IPS DF 19.7 (cell line): ENCODE data around the gene PPFIBP1.
"Not testable (repeated sequence)": the region's sequence is repeated elsewhere in the genome, so short reads cannot be mapped to it uniquely, and the experiment has no call there.

Source experiments
- DNase-seq: peaks from one replicate; pipeline ENCODE4 v3.0.0-alpha.2; 2013; ENCODE audit warnings: low read depth, low spot score

The PPFIBP1 gene

DNA sequence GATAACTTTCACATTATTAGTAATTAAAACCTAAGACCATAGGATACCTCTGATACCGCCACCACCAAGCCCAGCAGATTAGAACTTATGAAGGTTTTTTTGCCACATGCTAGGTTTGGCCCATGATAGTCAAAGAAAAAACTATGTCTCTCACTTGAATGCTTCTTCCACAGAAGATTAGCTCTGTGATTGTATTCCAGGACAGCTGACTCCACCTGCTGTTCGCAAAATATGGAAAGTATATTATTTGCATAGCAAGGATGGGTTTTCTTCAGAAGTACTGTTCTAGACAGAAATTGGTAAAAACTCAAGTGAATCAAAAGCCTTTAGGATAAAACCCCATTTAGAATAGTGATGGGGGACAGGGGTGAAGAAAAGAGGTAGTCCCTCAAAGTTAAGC, 42.2 kb downstream of the PPFIBP1 start:
- no peak for DNase-seq

DNA sequence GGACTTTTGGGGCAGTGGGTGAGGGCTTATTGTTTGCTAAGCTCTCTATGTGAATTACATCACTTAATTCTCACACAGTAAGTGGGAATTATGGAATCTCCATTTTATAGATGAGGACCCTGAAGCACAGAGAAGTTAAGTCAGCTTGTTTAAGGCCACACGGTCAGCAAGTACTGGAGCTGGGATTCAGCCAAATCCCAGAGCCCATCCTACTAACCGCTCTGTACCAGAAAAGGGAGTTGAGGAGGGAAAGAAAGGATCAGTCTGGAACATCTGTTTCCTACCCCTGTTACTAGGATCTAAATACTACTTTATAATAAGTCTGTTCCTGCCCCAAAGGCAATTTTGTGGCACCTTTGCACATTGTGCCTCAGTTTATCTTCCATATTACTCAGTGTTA, 42.6 kb downstream of the PPFIBP1 start:
- DNase-seq = no peak

DNA sequence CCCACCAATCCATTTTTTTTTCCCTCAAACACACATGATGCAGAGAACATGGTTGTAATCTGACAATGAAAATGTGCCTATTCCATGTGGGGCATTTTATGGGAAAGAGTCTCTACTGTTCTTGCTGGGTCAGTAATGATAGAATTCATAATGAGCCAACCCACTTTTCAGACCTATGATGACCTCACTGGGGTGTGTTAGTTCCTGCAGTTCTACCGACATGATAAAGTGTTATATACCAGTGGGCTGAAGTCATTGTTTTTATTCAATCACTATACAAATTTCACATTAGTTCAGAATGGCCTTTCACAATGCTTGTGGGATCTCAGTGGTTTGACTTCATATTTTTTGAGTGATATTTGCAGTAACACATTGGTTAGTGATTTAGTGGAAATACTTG, 47.5 kb downstream of the PPFIBP1 start:
- no peak for DNase-seq

DNA sequence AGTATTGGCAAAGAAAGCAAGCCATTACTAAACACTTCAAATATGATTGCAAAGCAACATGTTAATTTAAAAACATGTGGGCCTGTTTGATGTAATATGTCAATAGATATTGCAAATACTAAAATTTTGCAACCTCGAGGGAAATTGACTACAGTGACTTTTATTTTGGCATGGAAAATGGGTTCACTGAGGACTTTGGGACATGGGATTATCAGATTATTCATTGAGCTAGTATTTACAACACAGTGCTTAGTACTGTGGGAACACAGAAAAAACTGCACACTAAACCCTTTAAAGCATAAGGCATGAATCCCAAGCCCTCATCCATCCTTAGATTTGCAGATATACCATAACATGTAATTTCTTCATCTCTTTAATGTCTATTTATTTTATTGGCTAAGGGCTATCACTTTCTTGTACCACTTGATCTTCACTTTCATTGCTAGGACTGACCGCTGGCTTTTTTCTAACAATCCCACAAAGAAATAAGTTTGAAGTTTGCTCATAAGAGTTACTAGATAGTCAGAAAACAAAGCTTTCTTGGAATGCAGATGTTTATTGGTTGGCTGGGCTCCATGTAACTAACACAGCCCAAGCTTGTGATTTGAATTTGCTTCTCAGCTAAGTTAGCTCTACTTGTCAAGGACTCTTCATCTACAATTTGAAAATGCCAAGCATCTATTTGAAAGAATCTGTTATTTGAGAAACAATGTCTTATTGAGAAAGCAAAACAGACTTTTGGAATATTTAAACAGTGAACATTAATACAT, 48.7 kb downstream of the PPFIBP1 start:
- DNase-seq = no peak

DNA sequence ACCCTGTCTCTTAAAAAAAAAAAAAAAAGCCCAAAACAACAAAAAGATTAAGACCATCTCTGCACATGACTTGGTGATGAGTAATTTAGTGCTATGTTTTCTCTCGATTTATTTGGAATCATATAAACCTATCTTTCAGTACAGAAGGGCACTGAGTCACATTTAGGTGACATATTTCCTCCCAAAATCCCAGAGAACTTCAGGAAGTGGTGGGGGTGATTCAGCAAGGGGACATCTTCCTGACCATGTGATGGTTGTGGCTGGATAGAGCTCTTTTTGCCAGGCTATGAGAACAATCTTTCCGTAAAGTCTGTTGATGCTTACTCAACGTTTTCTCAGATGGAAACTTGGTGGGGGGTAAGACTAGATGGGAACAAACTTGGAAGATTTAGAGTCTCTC, 50.0 kb downstream of the PPFIBP1 start:
- DNase-seq = no peak

DNA sequence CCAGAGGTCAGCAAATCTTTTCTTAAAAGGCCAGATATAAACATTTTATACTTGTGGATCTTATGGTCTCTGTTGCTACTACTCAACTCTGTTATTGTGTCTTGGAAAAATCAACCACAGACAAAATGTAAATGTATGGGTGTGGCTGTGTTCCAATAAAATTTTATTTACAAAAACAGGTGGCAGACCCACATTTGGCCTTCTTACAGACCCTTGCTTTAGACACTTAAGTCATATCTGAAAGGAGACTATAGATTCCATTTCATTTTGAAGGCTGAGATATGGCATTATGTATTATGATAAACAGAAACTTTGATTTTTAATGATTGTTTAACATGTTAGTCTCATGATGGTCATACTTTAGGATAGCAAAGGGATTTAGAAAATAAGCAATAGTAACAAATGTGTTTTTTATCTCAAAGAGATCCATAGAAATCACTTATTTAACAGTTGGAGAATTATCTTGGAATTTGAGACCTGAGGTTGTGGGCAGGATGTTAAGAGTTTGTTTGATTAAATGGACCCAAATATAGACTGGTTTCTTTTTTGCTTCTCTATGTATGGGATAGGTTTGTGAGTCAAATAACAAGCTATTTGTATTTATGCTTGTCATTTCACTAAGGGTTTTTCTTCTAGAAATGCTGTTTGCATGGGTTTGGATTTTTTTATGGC, 51.2 kb downstream of the PPFIBP1 start:
- no peak for DNase-seq

DNA sequence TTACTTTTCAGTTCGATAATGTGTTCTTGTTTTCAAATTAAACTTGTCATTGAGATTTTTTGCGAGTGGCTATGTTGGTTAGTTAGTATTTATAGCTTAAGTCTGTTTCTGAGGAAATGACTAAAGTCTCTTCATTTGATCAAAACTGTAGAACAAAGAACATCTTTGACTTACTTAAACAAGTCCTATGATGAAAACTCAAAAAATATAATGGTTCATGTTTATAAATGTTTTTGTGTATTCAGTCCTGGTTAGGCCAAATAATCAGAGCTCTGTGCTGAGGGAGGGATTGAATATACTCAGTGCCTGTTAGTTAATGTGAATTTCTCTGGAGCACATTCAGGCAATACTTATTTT, 51.7 kb downstream of the PPFIBP1 start:
- no peak for DNase-seq

DNA sequence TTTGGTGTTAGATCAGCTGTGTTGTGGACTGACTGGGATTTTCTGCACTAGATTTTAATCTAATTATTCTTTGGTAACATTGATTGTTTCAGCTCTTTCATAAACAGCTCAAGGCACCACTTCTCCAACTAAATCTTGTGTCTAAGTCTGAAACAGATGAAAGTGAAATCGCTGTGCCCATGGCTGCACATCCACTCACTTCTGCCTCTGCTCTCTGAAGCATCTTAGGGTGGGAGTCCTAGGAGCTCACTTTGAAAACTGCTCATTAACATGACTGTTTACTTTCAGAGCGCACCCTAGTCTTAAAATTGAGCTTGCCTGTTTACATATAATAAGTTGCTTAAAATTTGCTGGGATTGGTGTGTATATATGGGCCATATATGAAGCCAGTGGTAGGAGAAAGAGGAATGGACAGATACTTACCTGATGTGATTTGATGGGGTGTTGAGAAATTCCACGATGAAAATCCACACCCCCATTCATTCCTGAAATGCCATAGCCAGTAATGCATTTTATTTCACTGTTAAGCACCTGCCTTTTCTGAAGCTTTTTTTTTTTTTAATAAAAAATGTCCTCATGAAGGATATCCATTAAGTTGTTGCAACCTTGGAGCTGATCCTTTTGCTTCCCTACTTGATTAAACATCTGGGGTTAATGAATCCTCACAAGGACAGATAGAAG, 52.8 kb downstream of the PPFIBP1 start:
- no peak for DNase-seq

DNA sequence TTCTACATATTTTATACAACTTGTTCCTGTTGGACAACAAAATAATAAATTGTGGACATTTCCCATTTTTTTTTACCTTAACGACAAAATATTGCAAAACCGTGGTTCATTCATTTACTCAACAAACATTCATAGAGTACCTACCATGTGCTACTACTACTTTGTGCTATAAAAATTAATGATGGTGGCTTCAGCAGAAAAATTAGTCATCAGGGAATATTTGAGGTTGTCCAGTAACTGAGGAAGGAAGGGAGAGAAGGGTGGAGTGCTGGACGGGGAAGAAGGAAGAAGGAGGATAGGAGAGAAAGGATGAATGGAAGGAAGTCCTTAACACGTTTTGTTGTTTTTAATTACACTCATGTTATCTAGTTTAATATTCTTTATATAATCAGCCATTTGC, 53.7 kb downstream of the PPFIBP1 start:
- no peak for DNase-seq

DNA sequence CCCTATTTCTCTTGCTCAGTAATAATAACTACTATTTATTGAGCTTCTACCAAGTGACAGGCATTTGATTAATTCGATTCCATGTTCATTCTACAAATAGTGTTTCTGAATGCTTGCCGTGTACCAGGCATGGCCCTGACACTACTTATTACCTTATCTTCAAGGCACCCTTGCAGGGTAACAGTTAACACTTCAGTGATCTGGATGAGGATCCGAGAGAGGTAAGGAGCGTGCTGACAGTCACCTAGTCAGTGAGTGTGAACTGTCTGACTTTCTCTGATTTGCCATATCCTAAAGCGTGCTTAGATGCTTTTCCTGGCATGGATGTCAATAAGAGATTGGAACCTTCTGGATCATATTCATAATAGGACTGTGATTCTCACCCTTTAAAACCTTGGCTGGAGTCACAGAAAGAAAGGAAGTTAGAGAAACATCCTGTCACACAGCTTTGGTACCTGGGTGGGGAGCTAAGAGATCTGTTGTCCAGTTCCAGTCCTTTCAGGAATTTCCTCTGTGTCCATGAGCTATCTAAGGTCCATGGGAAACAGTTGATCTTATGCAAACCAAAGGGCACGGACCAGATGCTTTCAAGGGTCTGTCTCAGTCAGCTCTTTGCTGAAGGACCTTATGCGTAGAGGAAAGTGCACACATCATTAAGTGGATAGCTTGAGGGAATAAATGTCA, 54.8 kb downstream of the PPFIBP1 start:
- no peak for DNase-seq

DNA sequence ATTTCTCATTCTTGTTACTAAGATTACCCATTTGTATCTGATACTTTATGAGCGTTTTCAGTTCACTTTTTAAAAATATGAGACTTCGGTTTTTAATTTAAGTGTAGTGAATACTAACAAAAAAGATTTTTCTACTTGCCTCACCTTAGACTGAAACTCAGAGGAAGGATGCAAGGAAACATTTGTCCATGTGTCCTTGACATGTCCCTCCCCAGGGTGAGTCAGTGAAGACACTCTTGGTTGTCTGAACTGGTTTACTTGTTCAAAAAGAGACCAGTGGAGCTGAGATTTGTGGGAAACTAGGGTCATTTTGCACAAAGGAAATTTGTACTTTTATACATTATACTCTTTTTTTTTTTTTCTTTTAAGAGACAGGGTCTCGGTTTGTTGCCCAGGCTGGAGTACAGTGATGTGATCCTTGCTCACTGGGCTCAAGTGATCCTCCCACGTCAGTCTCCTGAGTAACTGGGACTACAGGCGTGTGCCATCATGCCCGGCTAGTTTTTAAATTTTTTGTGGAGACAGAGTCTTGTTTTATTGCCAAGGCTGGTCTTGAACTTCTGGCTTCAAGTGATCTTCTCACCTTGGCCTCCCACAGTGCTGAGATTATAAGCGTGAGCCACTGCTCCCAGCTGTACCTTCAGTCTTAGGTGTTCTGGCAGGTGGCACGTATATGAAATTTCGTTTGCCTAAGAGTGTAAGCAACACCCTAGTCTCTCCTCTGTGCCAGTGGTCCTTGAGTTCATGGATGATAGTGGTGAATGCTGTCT, 56.7 kb downstream of the PPFIBP1 start:
- DNase-seq = no peak

DNA sequence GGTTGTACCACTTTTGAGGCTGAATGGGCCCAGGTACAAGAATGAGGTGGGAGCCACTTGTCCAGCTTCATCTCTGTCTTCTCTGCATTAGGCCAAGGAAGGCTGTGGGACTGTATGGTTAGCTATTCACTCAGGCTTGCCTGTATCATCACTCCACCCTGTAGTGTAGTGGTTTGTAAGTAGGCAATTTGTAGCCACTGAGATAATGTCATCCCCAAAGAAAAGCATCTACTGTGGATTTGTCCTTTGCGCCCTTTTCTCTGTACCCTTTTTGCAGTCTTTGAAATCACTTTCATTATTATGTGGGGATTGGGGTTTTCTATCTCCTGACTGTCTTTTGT, 57.3 kb downstream of the PPFIBP1 start:
- DNase-seq = not testable (repeated sequence)

DNA sequence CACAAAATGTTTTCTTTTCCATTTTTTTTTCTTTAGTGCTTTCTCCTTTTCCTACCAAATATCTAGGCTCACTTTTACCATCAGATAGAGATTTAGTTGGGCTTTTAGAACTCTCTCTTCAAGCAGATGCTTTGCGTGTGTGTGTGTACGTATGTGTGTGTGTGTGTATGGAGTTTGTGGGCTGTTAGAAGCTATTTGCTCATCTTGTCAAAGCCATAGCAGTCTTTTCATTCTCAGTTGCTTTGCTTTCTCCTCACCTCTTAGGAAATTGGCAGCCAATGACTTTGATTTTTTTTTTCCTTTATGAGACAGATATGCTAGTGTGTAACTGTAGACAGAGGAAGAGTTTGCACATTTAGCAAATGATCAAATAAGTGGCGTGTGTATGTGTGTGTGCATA, 57.8 kb downstream of the PPFIBP1 start:
- DNase-seq = not testable (repeated sequence)

DNA sequence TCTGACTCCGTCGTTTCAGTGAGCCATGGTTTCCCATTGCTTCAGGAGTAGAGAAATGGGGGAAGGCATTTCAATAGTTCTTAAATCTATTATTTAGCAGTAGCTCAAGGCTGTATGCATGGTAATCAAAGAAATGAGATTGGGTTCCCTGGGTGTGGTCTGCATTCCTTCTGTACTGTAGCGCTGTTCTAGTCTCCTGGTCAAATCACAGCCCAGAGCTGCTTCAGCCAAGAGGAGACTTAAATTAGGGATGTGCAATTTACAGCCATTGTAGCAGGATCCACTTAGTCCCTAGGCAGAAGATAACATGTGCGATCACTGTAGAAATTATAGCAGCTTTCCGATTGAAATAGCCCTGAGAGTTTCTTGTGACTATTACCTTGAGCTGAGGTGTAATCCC, 58.4 kb downstream of the PPFIBP1 start:
- DNase-seq = not testable (repeated sequence)

DNA sequence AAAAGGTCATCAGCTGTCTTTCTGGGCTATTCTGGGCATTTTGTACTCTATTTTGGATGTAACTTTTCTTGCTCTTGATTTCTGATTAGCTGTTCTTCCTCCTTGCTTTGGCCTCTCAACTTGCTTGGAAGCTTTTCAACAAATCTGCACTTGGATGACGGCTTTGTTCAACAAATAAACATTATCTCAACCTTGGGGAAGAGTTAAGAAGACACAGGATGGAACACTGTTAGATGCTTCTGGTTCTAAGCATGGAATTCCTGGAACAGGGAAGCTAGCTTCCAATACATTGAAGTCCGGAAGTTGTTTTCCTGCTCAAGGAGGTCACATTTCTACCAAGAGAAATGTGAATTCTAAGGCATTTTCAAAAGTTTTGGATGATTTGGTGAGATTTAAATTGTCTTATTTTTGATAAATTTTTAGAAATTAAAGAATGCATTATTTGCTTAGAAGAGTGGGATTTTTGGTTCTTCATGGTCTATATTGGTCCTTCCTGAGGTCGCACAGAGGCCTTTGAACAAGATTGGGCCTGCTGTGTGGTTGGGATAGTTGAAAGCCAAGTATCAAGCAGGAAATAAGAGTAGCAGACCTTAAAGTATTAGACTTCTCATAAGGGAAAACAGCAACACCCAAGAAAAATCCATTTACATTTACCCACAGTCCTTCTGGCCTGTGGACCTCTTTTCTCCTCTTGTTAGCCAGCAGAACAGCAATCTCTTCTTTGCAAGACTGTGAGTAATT, 59.2 kb downstream of the PPFIBP1 start:
- DNase-seq = no peak

DNA sequence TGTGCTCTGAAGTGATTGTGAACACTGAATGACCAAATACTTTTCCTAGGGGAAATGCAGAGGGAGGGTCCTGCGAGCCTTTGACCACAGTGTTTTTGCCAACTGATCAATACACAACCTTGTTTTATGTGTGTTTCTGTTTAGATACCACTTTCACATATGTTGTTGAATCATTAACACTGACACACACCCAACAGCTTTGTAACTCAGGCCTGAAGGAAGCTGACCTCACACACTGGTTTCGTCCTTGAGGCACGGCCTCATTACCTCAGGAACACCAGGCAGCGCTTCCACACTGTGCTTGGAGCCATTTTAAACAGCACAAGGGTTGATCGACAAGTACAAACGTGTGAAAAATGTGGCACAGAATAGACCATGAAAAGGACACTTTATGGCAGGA, 60.0 kb downstream of the PPFIBP1 start:
- DNase-seq = no peak

DNA sequence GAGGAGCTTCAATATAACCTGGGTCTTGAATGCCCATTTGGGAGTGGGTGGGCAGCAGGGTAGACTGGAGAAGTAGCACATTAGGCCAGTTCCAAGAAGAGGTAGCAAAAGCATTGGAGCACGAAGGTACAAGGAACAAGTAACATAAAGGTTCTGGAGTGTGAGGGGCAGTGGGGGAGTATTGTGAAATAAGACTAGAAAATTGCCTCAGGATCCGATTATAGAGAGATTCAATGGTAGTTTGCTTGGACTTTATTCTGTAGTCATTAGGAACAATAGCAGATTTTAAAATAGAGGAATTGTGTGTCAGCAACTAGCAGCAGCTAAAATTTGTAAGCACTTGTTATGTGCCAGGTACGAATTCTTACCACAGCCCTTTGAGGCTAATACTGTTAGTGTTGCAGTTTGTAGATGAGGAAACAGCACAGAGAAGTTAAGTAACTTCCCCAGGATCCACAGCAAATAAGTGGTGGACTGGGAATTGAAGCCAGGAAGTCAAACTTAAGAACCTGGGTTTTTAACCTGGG, 61.8 kb downstream of the PPFIBP1 start:
- DNase-seq = no peak

DNA sequence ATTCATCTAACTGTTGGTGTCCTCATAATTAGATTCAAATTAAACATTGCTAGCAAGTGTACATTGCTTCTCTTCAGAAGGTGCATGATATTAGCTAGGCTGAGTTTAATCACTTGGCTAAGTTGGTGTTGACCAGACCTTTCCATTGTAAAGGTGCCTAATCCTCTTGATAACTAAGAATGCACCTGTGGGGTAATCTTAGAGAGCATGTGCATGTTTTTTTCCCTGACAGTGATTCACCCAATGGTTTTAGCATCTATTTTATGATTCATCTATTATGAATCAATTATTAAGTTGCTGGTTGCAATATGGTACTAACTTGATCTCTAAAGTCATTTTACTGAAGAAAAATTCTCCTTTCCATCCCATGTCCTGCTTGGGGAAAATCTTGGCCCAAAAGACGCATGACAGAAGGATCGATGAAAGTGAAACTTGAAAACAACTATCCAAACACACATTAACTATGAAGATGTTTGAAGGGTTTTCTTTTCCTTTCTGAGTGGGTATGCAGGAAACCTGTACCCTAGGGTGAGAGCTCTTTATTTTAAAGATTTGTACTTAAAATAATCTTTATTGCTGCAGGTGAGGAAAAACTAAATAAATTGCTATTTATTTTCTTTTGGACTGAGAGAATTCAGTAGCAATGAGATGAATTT, 64.2 kb downstream of the PPFIBP1 start:
- DNase-seq = not testable (repeated sequence)

DNA sequence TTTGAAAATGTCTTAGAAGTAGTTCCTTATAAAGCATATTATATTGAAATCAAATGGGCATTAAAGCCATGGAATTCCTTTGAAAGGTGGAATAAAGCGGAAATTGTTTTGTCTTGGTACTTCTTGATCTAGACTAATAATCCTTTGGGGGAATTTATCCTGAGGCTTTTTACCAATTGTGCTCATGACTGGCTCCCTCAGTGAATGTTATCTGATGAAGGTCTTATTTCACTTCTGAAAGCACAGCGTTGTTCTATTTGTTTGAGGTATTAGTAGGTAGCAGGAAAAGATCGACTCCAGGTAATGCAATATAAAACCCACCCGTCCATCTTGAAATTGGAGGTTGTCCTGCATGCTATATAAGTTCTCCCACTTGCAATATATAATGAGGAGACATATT, 64.8 kb downstream of the PPFIBP1 start:
- no peak for DNase-seq

DNA sequence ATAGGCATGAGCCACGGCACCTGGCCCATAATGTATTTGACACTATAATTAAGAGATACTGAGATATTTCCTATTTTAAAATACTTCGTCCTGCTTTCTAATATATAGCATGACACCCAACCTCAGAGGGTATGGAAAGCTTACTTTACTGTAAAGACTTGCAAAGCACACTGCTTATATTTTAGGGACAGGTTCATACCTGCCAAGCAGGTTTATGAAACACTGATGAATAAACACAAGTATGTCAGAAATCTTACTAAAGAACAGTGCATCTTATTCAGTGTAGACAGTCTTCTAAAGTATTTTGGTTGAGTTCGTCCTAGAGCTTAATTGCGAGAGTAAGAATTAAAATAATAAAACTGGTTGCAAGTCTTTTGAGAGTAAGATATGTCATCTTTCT, 65.4 kb downstream of the PPFIBP1 start:
- DNase-seq = no peak
